HG03521 (cell line): ENCODE data around the gene STXBP4.

ENCODE experiments used
- ATAC-seq: cut with Tn5 transposase; IDR thresholded peaks from one replicate; pipeline ENCODE4 v1.9.1; 2021; ENCODE audit warnings: mild to moderate bottlenecking, moderate library complexity; ENCODE audit not compliant: unreplicated experiment

STXBP4 gene

GRCh38 chr17:54969658-54970572, 1.4 kb downstream of the STXBP4 start:
- ATAC-seq, result no peak

GRCh38 chr17:54971147-54971546, 2.6 kb downstream of the STXBP4 start:
- no peak for ATAC-seq

- no peak for ATAC-seq
Observed at GRCh38 chr17:54971901-54972300, 3.3 kb downstream of the STXBP4 start.

- ATAC-seq, result no peak
Observed at GRCh38 chr17:54972406-54973138, 4.0 kb downstream of the STXBP4 start.

- no peak for ATAC-seq
Observed at GRCh38 chr17:54974759-54975158, 6.2 kb downstream of the STXBP4 start.

GRCh38 chr17:54976316-54976715, 7.8 kb downstream of the STXBP4 start:
- no peak for ATAC-seq

- ATAC-seq, result no peak
Observed at GRCh38 chr17:54977744-54978143, 9.2 kb downstream of the STXBP4 start.

GRCh38 chr17:54979657-54980056, 11.1 kb downstream of the STXBP4 start:
- no peak for ATAC-seq

- no peak for ATAC-seq
Observed at GRCh38 chr17:54980375-54980774, 11.8 kb downstream of the STXBP4 start.

- no peak for ATAC-seq
Observed at GRCh38 chr17:54982399-54982798, 13.8 kb downstream of the STXBP4 start.

GRCh38 chr17:54983260-54983659, 14.7 kb downstream of the STXBP4 start:
- ATAC-seq, result no peak

- ATAC-seq, result no peak
Observed at GRCh38 chr17:54985476-54985875, 16.9 kb downstream of the STXBP4 start.

- ATAC-seq, result no peak
Observed at GRCh38 chr17:54990118-54990517, 21.6 kb downstream of the STXBP4 start.

- no peak for ATAC-seq
Observed at GRCh38 chr17:54991567-54991966, 23.0 kb downstream of the STXBP4 start.

GRCh38 chr17:54992797-54993639, 24.5 kb downstream of the STXBP4 start:
- peak; percentile 78 for ATAC-seq

- no peak for ATAC-seq
Observed at GRCh38 chr17:54996441-54996840, 27.9 kb downstream of the STXBP4 start.

GRCh38 chr17:55002458-55002857, 33.9 kb downstream of the STXBP4 start:
- no peak for ATAC-seq

GRCh38 chr17:55004484-55004883, 35.9 kb downstream of the STXBP4 start:
- no peak for ATAC-seq

GRCh38 chr17:55005520-55005919, 37.0 kb downstream of the STXBP4 start:
- no peak for ATAC-seq

GRCh38 chr17:55023626-55024025, 55.1 kb downstream of the STXBP4 start:
- no peak for ATAC-seq

- peak; percentile 99 for ATAC-seq
Observed at GRCh38 chr17:55037828-55038227, 69.3 kb downstream of the STXBP4 start.
